ELF-1 (cell line): Measurements from ENCODE around the gene GUCY2F.
A peak's percentile ranks its signal among the peaks of the same experiment; 100 is the strongest.

Experiments used
- DNase-seq: peaks from one replicate; pipeline ENCODE4 v3.0.0-alpha.2; 2016; ENCODE audit warnings: low read depth, low spot score

The GUCY2F gene

DNA sequence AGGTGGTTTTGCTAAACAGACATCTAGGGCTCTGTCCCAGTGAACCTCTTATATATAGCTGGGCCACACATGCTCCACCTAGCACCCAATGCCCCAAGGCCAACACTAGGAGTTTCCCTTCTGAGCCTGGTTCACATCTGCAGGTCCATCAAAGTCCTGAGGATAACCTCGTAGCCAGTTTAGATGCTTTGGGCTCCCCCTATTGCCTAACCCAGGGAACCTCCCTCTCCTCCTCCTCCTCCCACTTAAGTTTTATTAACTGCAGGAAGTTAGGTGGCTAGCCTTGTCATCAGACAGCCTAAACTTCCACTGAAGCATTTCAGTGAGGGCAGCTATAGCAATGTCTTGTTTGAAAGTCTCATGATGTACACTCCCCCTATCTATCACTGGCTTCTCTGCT lies 88.0 kb downstream of the GUCY2F start:
- peak; percentile 59 for DNase-seq

DNA sequence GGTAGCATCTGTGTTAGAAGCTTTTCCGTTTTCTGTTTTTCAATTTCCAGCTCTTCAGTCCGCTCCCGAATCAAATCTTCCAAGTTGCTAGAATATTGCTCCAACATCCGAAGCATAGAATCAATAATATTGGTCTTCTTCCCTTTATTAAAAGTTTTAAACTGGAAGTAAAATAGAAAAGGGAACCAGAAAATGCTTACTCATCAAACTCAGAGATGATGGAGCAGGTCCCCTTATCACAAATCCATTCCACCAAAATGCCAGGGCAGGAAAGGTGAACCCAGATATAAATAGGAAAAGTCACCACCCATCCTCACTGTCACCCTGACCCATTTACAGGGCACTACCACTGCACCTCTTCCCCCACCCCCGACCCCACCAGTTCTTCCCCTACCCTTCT lies 89.0 kb downstream of the GUCY2F start:
- no peak for DNase-seq

DNA sequence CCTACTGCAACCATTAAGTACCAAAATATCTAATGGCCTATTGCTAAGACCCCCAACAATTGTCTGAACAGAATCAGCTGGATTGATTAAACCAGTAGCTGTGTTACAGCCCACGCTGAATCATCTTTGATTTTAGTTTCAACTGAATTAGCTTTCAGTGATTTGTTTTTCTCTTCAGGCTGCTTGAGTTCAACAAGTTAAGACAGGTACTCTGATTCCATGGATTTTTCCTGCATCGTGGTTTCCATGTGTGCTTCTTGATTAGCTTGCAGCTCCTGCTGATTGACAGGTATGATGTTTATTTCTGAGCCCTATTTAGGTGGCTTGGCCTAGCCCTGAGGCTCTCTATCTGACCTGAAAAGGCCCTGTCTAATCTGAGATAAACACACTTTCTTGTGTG lies 91.3 kb downstream of the GUCY2F start:
- no peak for DNase-seq

DNA sequence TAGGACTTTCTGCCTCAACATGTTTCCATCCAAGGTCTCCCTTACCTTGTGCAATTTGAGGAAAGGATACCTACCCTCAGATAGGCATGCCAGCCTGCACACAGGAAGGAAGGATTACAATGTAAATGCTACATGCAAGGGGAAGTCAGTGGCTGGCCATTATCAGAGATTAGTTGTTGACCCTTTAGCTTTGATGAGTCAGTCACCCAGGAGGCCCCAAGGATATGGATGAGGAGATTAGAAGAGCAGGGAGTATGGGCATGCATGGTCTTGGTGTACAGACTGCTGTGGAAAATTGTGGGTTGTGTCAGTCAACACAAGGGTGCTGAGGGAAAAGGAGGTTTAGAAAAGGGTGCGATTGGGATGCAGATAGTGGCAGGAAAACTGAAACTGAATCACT lies 92.0 kb downstream of the GUCY2F start:
- peak; percentile 42 for DNase-seq

DNA sequence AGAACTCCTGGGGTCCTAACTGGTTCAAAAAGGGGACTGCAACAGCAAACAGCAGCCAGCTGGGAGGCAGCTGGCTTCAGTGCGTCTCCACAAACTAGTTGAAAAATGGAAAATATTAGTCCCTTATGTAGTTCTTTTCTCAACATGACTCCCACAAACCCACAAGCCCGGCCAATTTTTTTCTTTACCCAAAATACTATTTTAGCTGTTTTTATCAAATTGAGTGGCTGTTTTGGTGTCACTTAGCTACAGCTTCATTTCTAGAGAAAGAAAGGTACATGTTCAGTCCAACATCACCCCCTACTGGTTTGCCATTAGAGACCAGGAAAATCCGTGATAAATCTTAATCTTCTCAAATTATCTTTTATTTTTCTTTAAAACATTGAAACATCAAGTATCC lies 97.2 kb downstream of the GUCY2F start:
- DNase-seq, result peak; percentile 45

DNA sequence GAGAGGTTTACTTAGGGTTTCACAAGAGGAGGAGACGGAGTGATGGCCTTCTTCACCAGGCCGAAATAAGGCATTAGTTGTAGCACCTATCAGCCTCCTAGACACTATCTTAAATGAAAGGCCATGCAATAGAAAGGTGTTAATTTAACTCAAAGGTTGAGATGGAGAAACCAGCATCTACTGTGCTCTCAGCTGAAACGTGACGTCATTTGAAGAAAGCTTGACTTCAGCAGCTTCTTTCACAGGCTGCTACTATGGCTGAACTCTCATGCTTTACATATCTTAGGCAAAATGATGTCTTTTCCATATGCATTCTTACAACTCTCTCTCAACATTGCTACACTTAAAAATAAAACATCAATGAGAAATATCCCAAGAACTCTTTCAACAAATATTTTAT lies 99.6 kb downstream of the GUCY2F start:
- no peak for DNase-seq

DNA sequence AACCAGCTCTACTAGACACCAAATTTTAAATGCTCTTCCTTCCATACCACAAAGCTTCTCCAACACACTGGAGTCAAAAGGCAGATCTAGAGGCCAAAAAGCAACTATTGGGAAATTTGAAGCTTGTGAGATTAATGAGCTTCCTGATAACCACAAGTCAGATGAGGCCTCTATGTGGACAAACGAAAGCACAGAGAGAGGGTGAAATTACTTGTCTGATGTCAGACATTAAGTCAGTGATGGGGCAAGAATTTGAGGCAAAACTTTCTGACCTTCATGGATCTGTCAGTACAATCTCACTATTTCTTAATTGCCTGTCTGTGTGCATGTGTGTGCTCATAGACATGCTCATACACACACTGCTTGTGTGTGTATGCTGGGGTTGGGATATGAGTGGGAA lies 103.6 kb downstream of the GUCY2F start:
- no peak for DNase-seq

DNA sequence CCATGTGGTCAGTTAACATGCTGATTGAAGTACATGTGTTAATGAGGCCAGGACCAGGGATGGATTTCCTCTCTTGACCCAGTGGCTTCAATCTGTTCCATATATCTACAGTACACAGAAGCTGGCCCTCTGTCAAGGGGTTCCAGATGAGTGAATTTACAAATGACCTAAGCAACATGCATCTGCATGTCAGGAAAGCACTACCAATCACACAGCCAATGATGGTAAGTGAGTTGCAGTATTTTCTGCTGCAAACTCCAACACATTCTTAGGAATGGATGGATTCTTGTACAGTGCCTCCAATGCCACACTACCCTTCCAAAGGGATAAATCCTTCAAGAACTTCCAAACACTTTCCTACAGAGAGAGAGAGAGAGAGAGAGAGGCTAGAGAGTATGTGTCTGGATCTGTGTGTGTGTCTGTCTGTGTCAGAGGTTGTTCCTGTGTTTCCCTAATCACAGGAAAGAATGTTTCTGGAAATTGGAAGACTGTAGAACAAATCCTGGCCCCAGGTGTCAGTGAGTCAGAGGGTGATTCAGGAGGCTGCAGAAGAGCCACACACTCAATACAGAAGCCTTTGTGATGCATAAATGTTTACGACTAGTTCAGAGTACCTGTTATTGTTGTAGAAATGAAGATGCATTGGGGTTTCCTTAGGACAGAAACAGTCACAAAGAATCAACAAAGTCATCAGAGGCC lies 107.5 kb downstream of the GUCY2F start:
- DNase-seq, result peak; percentile 76

DNA sequence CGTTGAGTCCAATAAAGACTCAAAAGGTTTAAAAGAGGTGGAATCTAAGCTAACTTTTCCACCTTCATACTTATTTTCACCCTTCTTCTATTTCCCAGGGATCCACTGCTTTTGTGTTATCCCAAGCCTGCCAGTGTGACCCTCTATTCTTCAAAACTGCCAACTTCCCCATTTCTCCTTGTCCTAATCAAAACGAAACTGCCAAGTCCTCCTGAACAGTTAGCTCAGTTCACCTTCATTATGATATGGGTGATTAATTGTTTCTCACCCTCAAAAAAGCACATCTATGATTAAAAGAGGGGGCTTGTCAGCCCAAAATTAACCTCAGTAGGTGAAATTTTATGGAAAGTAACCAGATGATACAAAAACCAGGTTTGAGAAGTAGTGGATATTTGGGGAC lies 108.4 kb downstream of the GUCY2F start:
- no peak for DNase-seq

DNA sequence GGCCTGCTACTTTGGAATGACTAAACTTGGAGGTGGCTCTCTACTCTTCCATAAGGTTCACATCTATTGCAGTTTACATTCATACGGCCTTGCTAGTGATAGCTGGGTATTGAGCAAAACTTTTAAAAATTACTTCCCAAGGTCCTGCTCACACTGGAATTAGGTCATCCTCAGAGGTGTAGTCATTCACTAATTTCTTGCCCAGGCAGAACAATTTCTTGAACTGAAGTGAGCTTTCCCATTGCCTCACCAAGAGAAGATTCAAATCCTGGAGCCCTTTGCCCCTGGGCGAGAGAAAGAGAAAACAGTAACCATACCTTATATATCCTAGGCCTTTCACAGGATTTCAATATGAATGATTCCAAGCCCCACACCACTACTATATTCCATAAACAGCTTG lies 109.2 kb downstream of the GUCY2F start:
- DNase-seq, result no peak

DNA sequence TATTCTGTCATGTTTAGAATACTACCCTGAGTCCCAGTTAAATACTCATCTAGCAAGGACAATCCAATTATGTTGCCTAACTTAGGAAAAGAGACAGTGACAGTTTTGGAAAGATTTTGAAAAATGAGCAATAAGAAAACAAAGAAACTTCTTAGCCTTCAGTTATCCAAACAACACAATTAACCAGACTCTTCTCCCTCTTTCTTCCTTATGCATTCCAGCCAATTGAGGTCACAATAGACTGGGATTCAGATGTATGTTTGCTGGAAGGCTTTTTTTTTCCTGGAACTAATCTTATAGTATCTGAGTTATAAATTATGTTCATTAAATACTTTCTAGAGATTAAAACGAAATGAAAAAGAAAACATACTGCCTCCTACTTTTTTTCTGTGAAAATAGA lies 109.6 kb downstream of the GUCY2F start:
- DNase-seq, result no peak

DNA sequence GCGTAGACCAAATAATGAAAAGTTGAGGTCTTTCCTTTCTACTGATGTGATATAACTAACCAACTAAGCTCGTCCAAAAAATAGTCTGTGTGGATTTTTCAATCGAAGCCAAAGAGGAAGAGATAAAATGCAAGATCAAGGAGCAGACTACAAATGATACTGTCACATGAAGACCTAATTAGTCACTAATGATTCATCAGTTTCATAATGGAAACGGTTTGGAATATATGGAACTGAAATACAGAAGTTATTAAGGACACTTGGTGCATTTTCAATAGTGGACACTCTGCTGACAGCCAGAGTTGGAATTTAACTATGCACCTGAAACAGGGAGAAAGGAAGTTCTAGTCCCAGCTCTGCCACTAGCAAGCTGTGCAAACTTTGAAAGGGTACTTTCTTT lies 119.8 kb downstream of the GUCY2F start:
- no peak for DNase-seq

DNA sequence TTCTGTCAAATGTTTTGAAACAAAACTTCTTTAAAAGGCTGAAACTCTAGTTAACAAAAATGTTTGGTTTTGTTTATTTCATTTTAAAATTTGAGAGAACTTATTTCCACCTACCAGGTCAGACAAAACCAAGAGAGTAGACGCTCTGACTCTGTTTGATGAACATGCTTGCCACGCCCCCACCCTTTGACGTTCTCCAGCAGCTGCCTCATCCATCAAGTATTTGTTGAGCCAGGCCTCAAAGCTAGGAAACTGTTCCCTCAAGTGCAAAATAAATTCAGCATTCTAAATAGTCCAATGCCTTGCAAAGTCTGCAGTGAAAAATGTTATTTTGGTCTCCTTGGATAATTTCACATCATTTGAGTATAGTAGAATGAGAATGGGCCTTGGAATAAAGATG lies 121.6 kb downstream of the GUCY2F start:
- DNase-seq, result peak; percentile 38

DNA sequence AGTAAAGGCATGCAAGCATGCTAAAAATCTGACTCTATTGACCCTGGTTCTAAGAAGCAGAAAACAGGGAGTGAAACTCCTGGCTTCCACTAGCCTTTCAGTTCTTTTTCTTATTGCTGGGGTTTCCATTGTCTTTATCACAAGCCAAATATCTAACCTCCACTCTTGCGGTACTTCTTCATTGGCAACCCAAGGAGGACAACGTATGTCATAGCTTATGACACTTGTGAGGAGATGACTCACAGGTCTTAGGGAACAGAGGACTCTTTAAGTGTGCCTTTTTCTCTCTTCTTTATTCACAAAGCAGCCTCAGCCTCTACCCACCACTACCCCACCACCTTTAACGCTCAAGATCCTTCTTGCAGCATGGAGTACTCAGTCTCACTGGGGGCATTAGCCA lies 124.2 kb downstream of the GUCY2F start:
- DNase-seq, result no peak

DNA sequence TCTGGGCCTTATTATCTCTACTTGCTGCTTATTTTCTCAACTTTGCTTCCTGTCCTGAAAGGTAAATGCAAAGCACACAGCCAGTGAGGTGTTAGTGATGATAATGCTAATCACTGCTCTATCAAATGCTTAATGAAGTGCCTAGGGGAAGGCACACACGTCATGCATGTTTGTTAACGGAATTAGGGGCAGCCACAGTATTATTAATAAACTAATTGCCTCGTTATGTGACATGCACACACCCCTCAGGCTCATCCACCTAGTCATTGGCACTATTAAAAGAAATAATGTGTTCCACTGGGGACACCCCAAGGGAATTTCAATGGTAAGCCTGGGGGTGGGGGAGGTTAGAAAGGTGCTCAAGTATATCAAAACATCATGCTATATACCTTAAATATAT lies 125.2 kb downstream of the GUCY2F start:
- no peak for DNase-seq

DNA sequence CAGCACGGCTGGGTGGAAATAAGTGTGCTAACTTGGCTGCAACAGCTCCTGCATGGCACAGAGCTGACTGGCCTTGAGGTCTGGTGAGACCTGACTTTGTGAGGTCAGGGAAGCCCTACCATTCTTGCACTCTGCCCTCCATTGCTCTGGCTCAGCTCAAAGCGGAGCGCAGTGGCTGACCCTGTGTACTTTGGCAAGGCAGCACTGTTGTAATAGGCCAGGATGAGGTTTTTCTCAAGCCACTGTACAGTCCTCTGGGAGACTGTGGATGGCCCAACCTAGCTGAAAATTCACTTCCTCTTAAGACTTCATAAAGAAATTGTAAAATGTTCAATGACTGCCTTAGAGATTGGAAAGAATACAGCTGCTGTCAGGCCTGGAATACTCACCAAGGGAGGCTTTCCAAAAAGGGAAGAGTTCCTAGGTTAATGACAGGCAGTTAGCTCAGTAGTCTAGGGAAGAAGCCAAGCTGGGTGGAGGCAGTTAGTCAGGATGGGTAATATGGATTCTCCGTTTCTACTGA lies 129.8 kb downstream of the GUCY2F start:
- peak; percentile 23 for DNase-seq

DNA sequence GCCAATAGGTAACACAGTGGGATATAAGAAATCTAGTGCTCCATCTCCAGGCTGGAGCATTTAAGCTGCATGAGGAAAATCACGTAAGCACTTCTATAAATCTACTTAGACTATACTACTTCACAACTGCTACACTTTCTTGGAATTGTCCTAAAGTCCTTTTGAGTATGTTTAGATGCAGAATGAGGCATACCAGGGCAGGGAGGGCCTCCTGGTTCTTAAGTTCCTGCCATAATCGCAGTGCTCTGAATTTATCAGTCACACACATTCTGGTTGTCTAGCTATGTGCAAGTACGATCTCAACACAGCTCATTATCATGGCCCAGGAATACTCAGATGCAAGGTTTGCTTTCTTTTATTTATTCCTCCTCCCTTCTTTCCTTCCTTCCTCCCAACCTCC lies 130.3 kb downstream of the GUCY2F start:
- no peak for DNase-seq

DNA sequence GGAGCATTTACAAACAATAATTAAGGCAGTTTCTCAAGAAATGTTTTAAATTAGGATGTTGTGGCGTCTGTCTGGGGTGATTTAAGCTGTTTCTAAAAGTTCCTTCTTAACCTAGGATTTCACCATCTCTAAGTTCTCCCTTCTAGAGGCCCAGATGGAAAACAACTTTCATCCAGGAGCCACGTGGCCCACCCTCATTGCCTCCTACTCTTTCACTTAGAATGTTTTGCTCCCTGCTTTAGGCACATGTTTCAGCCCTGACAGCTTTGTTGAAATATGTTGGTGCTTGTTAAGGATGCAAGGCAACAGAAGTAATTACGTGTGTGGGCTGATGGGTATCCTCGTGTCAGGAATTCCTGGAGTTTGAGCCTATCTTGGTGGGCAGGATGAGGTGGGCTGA lies 131.3 kb downstream of the GUCY2F start:
- DNase-seq, result no peak

DNA sequence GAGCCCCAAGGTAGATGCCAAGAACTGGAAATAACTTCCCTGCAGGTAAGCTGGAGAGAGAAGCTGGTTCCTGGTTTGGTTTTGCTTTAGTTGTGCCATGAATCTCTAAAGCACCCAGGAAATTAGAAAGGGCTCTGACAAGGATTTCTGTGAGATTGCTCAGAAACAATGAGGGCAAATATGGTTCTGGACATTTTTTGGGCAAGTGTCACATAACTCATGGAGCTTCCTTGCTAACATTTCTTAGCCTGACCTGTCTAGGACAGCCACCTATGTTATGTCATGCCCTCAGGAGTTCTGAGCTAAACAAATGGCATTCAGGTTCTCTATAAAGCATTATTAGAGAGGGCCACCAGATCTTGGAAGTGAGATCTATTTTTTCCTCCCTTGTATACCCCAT lies 131.8 kb downstream of the GUCY2F start:
- no peak for DNase-seq

DNA sequence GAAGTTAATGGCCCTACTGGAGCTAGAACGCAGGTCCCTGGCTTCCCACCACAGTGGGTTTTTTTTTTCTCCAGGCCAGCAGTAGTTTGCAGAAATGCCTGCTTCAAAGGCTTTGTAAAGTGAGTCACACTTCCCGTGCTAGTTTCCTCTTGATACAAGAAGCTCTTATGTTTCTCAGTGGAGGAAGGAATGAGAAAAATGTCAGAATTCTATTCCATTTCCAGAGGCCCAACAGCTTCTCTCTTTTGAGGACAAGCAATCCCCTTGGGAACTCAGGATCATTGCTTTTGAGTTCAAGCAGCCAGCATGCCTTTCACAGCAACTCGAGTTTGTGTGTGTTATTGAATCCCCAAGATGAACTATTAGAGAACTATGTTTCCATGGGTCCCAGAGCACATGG lies 134.3 kb downstream of the GUCY2F start:
- DNase-seq, result peak; percentile 76

DNA sequence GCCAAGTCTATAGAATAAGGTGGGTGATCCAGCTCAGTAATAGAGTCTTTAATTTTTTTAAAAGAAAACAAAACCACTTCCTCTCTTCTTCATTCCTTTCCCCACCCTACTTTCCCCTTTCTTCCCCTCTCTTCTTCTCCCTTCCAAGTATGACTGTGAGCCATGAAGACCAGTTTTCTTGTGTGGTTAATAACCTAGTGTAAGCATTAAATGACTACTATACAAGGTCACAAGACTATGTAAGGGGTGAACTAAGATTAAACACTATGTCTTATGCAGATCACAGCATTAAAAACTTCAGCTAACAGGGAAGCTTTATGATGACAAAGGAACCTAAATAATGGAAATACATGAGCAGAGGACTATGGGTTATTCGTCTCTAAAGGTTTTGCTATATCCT lies 135.4 kb downstream of the GUCY2F start:
- DNase-seq, result no peak

DNA sequence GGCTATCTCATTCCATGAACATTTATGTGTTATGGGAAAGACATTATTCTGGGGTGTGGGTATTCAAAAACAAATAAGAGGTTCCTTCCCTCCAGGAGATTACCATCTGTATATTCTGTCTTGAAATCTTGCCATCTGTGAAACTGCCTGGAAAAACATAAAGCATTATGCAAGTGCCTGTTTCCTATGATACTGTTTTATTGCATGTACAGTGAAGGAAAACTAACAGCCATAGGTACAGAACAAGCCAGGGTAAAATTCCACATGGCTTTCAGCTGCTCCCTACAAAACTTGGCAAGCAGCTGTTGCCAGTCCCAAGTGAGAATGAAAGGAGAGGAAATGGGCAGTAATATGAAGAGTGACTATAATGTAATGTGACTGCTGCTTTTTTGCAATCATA lies 136.0 kb downstream of the GUCY2F start:
- DNase-seq, result no peak

DNA sequence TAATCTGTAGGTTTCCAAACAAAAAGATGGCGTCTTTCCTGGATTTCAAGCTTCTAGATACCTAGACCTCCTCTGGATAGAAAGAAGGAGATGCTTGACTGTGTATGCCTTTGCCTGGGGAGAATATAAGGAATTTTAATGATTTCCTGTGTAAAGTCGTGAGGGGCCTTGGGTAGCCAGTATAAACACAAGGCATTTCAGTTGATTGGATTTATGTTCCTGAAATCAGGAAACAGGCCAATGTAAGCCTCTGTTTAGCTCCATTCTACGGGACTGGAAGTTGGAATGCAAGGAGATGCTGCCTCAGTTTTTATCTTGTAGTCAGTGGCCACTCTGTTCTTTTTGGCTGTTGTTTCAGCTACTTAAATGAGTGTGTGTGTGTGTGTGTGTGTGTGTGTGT lies 137.2 kb downstream of the GUCY2F start:
- no peak for DNase-seq

DNA sequence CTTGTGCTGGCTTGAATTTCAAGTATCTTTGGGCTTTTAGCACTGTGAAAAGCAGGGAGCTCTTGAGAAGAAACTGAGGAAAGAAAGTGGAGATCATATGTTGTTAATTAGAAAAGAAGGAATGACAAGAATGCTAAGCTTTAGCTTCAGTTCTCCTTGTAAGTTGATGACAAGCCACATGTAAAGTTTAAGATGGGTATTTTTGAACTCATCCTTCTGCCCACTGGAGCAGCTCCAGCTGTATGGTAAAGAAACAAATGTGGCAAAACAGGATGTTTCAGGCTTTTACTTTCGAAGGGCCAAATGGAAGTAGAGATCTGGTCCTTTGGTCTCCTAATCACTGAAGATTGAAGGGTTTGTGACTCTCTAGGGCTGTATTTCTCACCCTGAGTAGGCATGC lies 137.8 kb downstream of the GUCY2F start:
- no peak for DNase-seq
